KMS-11 (cell line): ENCODE data around the gene IGSF6.
"Not testable (repeated sequence)": the region's sequence is repeated elsewhere in the genome, so short reads cannot be mapped to it uniquely, and the experiment has no call there.

Experiments
- H2AFZ ChIP-seq: fragments of 200-600 bp; sonication (generic); 2 replicates; pipeline ENCODE4 v1.6.1; 2016; ENCODE audit warnings: antibody characterized with exemption, mixed run types, low read depth
- H3K27ac ChIP-seq: fragments of 200-600 bp; sonication (generic); 2 replicates; pipeline ENCODE4 v1.6.1; 2016; ENCODE audit warnings: mild to moderate bottlenecking, mixed run types
- H3K27me3 ChIP-seq: fragments of 200-600 bp; sonication (generic); 2 replicates; pipeline ENCODE4 v1.6.1; 2017; ENCODE audit warnings: mild to moderate bottlenecking, low read depth, mixed run types, moderate library complexity; ENCODE audit not compliant: insufficient read depth
- H3K36me3 ChIP-seq: fragments of 200-600 bp; sonication (generic); 2 replicates; pipeline ENCODE4 v1.6.1; 2017; ENCODE audit warnings: mild to moderate bottlenecking, mixed run types; ENCODE audit not compliant: insufficient read depth
- H3K4me1 ChIP-seq: fragments of 200-600 bp; sonication (generic); 2 replicates; pipeline ENCODE4 v1.6.1; 2016; ENCODE audit warnings: mild to moderate bottlenecking, low read depth, mixed run types; ENCODE audit not compliant: poor library complexity, severe bottlenecking
- H3K4me2 ChIP-seq: fragments of 200-600 bp; sonication (generic); 2 replicates; pipeline ENCODE4 v1.7.0; 2016; ENCODE audit warnings: mild to moderate bottlenecking, mixed run types
- H3K4me3 ChIP-seq: fragments of 200-600 bp; sonication (generic); IDR thresholded peaks from 2 replicates; pipeline ENCODE4 v1.6.1; 2017; ENCODE audit warnings: low read depth, low read length, mixed read lengths; ENCODE audit not compliant: insufficient read depth
- H3K79me2 ChIP-seq: fragments of 200-600 bp; sonication (generic); 2 replicates; pipeline ENCODE4 v1.6.1; 2016; ENCODE audit warnings: low read depth, mixed run types; ENCODE audit not compliant: insufficient read depth
- H3K9ac ChIP-seq: fragments of 200-600 bp; sonication (generic); 2 replicates; pipeline ENCODE4 v1.6.1; 2016; ENCODE audit warnings: mild to moderate bottlenecking, mixed run types
- H4K20me1 ChIP-seq: fragments of 200-600 bp; sonication (generic); 2 replicates; pipeline ENCODE4 v1.6.1; 2016; ENCODE audit warnings: mild to moderate bottlenecking, mixed run types; ENCODE audit not compliant: insufficient read depth
- CTCF ChIP-seq: fragments of 200-600 bp; sonication (generic); conservative IDR thresholded peaks from 2 replicates; pipeline ENCODE4 v1.6.1; 2017; ENCODE audit warnings: low read depth, mild to moderate bottlenecking, antibody characterized with exemption, low read length, moderate library complexity, mixed read lengths

The IGSF6 gene

GRCh38 chr16:21694609-21695008 lies 42.2 kb upstream of the IGSF6 start:
- no peak for TF ChIP-seq CTCF
- Histone ChIP-seq H3K9ac (no peak overlapping the region), H3K27ac (no peak overlapping the region), H3K27me3 (no peaks in the 10 kb centered on the region), H3K4me2 (no peak overlapping the region), H3K4me3 (no peak overlapping the region), H3K79me2 (no peaks in the 10 kb centered on the region), H3K36me3 (no peaks in the 10 kb centered on the region), H3K4me1 (no peaks in the 10 kb centered on the region), H4K20me1 (no peaks in the 10 kb centered on the region), H2AFZ (no peak overlapping the region)

GRCh38 chr16:21690967-21691366 lies 38.6 kb upstream of the IGSF6 start:
- not testable (repeated sequence) for H3K36me3 ChIP-seq, H4K20me1 ChIP-seq, H3K4me2 ChIP-seq, H3K4me3 ChIP-seq, H3K27ac ChIP-seq, H3K9ac ChIP-seq, H3K27me3 ChIP-seq, H2AFZ ChIP-seq, H3K79me2 ChIP-seq, H3K4me1 ChIP-seq

GRCh38 chr16:21689107-21689506 lies 36.7 kb upstream of the IGSF6 start:
- no peaks in the 10 kb centered on the region for H4K20me1 ChIP-seq
- H3K4me3 ChIP-seq = no peak overlapping the region
- no peak overlapping the region for H3K27ac ChIP-seq
- H3K9ac ChIP-seq = no peak overlapping the region
- no peak overlapping the region for H2AFZ ChIP-seq
- no peaks in the 10 kb centered on the region for H3K36me3 ChIP-seq
- H3K79me2 ChIP-seq = no peaks in the 10 kb centered on the region
- H3K27me3 ChIP-seq = no peaks in the 10 kb centered on the region
- H3K4me1 ChIP-seq = no peaks in the 10 kb centered on the region
- H3K4me2 ChIP-seq = no peak overlapping the region
- TF ChIP-seq CTCF = no peak

- H3K4me2 ChIP-seq = no peak overlapping the region
- no peak overlapping the region for H3K9ac ChIP-seq
- no peaks in the 10 kb centered on the region for H3K36me3 ChIP-seq
- H2AFZ ChIP-seq = no peak overlapping the region
- no peaks in the 10 kb centered on the region for H3K4me1 ChIP-seq
- H3K79me2 ChIP-seq = no peaks in the 10 kb centered on the region
- no peak overlapping the region for H3K27ac ChIP-seq
- H3K4me3 ChIP-seq = no peak overlapping the region
- TF ChIP-seq CTCF = no peak
- no peaks in the 10 kb centered on the region for H4K20me1 ChIP-seq
- H3K27me3 ChIP-seq = no peaks in the 10 kb centered on the region
Measured at GRCh38 chr16:21685034-21685455, 32.6 kb upstream of the IGSF6 start.

- H3K79me2 ChIP-seq = no peaks in the 10 kb centered on the region
- H3K4me3 ChIP-seq = no peak overlapping the region
- no peak overlapping the region for H3K4me2 ChIP-seq
- H4K20me1 ChIP-seq = no peaks in the 10 kb centered on the region
- H3K9ac ChIP-seq = no peak overlapping the region
- no peak overlapping the region for H2AFZ ChIP-seq
- no peaks in the 10 kb centered on the region for H3K36me3 ChIP-seq
- TF ChIP-seq CTCF = peak; percentile 79
- no peak overlapping the region for H3K27ac ChIP-seq
- H3K27me3 ChIP-seq = no peaks in the 10 kb centered on the region
- no peaks in the 10 kb centered on the region for H3K4me1 ChIP-seq
Measured at GRCh38 chr16:21684199-21684598, 31.8 kb upstream of the IGSF6 start.
